H9 (cell line): Measurements from ENCODE around the gene GRIN3B. TPM values are rescaled to one million over a fixed set of nuclear protein-coding genes. Genes with fewer than 3 reads are reported as not detected.

Experiments
- DNase-seq: peaks from one replicate; pipeline ENCODE4 v3.0.0-alpha.2; 2017
- H2AFZ ChIP-seq: one replicate; pipeline ENCODE4 v1.6.1; 2013; ENCODE audit warnings: mild to moderate bottlenecking, low read length, control low read depth, moderate library complexity
- H2AK5ac ChIP-seq: 2 replicates; pipeline ENCODE4 v1.6.1; 2013; ENCODE audit warnings: low read length, control low read depth, mixed read lengths; ENCODE audit not compliant: insufficient read length
- H2BK120ac ChIP-seq: one replicate; pipeline ENCODE4 v1.6.1; 2013; ENCODE audit warnings: low read depth, mild to moderate bottlenecking, low read length, control low read depth, inconsistent platforms; ENCODE audit not compliant: poor library complexity, severe bottlenecking
- H2BK12ac ChIP-seq: 2 replicates; pipeline ENCODE4 v1.6.1; 2013; ENCODE audit warnings: low read length, control low read depth, mixed read lengths, low read depth; ENCODE audit not compliant: insufficient read length
- H2BK15ac ChIP-seq: 2 replicates; pipeline ENCODE4 v1.6.1; 2013; ENCODE audit warnings: low read depth, low read length, control low read depth
- H2BK20ac ChIP-seq: one replicate; pipeline ENCODE4 v1.6.1; 2013; ENCODE audit warnings: low read depth, mild to moderate bottlenecking, low read length, control low read depth, inconsistent platforms; ENCODE audit not compliant: poor library complexity, severe bottlenecking
- H2BK5ac ChIP-seq: 2 replicates; pipeline ENCODE4 v1.6.1; 2013; ENCODE audit warnings: low read length, control low read depth, mixed read lengths; ENCODE audit not compliant: insufficient read length
- H3K14ac ChIP-seq: 2 replicates; pipeline ENCODE4 v1.6.1; 2013; ENCODE audit warnings: low read length, control low read depth; ENCODE audit not compliant: insufficient read depth
- H3K18ac ChIP-seq: 2 replicates; pipeline ENCODE4 v1.6.1; 2013; ENCODE audit warnings: low read depth, mild to moderate bottlenecking, mixed read lengths, low read length, control low read depth; ENCODE audit not compliant: insufficient read length
- H3K23ac ChIP-seq: 2 replicates; pipeline ENCODE4 v1.6.1; 2013; ENCODE audit warnings: low read length, control low read depth, mixed read lengths, low read depth; ENCODE audit not compliant: insufficient read length
- H3K23me2 ChIP-seq: 2 replicates; pipeline ENCODE4 v1.6.1; 2013; ENCODE audit warnings: low read depth, mild to moderate bottlenecking, mixed read lengths, low read length, control low read depth; ENCODE audit not compliant: insufficient read length, poor library complexity, severe bottlenecking
- H3K27ac ChIP-seq: 2 replicates; pipeline ENCODE4 v1.5.1; 2013; ENCODE audit warnings: low read length, control low read depth, mixed read lengths, low read depth; ENCODE audit not compliant: insufficient read length
- H3K27me3 ChIP-seq: 2 replicates; pipeline ENCODE4 v1.6.1; 2013; ENCODE audit warnings: low read length, control low read depth, inconsistent platforms; ENCODE audit not compliant: insufficient read depth
- H3K4ac ChIP-seq: 2 replicates; pipeline ENCODE4 v1.6.1; 2013; ENCODE audit warnings: low read depth, mild to moderate bottlenecking, control low read depth, inconsistent platforms, low read length, moderate library complexity
- H3K4me1 ChIP-seq: 2 replicates; pipeline ENCODE4 v1.6.1; 2013; ENCODE audit warnings: low read length, control low read depth, inconsistent platforms; ENCODE audit not compliant: insufficient read depth
- H3K4me2 ChIP-seq: 2 replicates; pipeline ENCODE4 v1.6.1; 2013; ENCODE audit warnings: low read length, control low read depth, mixed read lengths; ENCODE audit not compliant: insufficient read length, insufficient read depth
- H3K56ac ChIP-seq: 2 replicates; pipeline ENCODE4 v1.6.1; 2013; ENCODE audit warnings: low read depth, mild to moderate bottlenecking, mixed read lengths, low read length, control low read depth; ENCODE audit not compliant: insufficient read length
- H3K79me1 ChIP-seq: 2 replicates; pipeline ENCODE4 v1.6.1; 2013; ENCODE audit warnings: low read depth, mild to moderate bottlenecking, moderate library complexity, low read length, control low read depth, inconsistent platforms; ENCODE audit not compliant: insufficient read depth, poor library complexity, severe bottlenecking
- H3K79me2 ChIP-seq: 2 replicates; pipeline ENCODE4 v1.6.1; 2013; ENCODE audit warnings: low read length, control low read depth, inconsistent platforms; ENCODE audit not compliant: insufficient read depth
- H3K9ac ChIP-seq: 2 replicates; pipeline ENCODE4 v1.6.1; 2013; ENCODE audit warnings: low read length, control low read depth, mixed read lengths; ENCODE audit not compliant: insufficient read length; ENCODE audit errors: extremely low read depth
- H3K9me3 ChIP-seq: one replicate; pipeline ENCODE4 v1.6.1; 2013; ENCODE audit warnings: low read depth, low read length, inconsistent platforms; ENCODE audit not compliant: control insufficient read depth
- H3T11ph ChIP-seq: one replicate; pipeline ENCODE4 v1.6.1; 2013; ENCODE audit warnings: mild to moderate bottlenecking, low read length, control low read depth, inconsistent platforms
- H4K20me1 ChIP-seq: one replicate; pipeline ENCODE4 v1.6.1; 2013; ENCODE audit not compliant: control insufficient read depth, insufficient read length, insufficient read depth
- H4K5ac ChIP-seq: 2 replicates; pipeline ENCODE4 v1.6.1; 2013; ENCODE audit warnings: low read depth, mild to moderate bottlenecking, mixed read lengths, low read length, control low read depth; ENCODE audit not compliant: insufficient read length
- H4K8ac ChIP-seq: replicated peaks from 2 replicates; pipeline ENCODE4 v1.6.1; 2013; ENCODE audit warnings: low read length, control low read depth, mixed read lengths, low read depth; ENCODE audit not compliant: insufficient read length
- H4K91ac ChIP-seq: 2 replicates; pipeline ENCODE4 v1.6.1; 2013; ENCODE audit warnings: low read depth, mild to moderate bottlenecking, moderate library complexity, mixed read lengths, low read length, control low read depth; ENCODE audit not compliant: insufficient read length
- H3K27ac Mint-ChIP-seq, 3 experiments: 2 replicates in 2 of 3; 3 replicates in 1 of 3; pipeline ENCODE4 v1.8.0; 2020 to 2021; ENCODE audit warnings: mixed read lengths in 3 of 3, mild to moderate bottlenecking in 1 of 3, moderate library complexity in 1 of 3
- H3K27me3 Mint-ChIP-seq: 2 replicates; pipeline ENCODE4 v1.8.0; 2021; ENCODE audit warnings: low read depth, mild to moderate bottlenecking, moderate library complexity, mixed read lengths
- H3K36me3 Mint-ChIP-seq, 3 experiments: 2 replicates in 2 of 3; 3 replicates in 1 of 3; pipeline ENCODE4 v1.8.0; 2020 to 2021; ENCODE audit warnings: low read depth in 3 of 3, mixed read lengths in 3 of 3; ENCODE audit not compliant: insufficient read depth in 1 of 3
- H3K4me1 Mint-ChIP-seq, 2 experiments: 2 replicates each; pipeline ENCODE4 v1.8.0; 2020; ENCODE audit warnings: mixed read lengths in 2 of 2
- H3K4me3 Mint-ChIP-seq, 2 experiments: 2 replicates in 1 of 2; 3 replicates in 1 of 2; pipeline ENCODE4 v1.8.0; 2020 to 2021; ENCODE audit warnings: mild to moderate bottlenecking in 2 of 2, mixed read lengths in 2 of 2, moderate library complexity in 1 of 2
- H3K9me3 Mint-ChIP-seq, 2 experiments: 2 replicates in 1 of 2; 3 replicates in 1 of 2; pipeline ENCODE4 v1.8.0; 2020; ENCODE audit warnings: mild to moderate bottlenecking in 2 of 2, mixed read lengths in 2 of 2, moderate library complexity in 1 of 2
- CTCF ChIP-seq: fragments of 200-600 bp; sonication (generic); conservative IDR thresholded peaks from 3 replicates; pipeline ENCODE4 v1.8.0; 2021; ENCODE audit warnings: antibody characterized with exemption, mild to moderate bottlenecking
- WGBS: extraction: QIAGEN DNeasy Blood & Tissue Kit; methylation state at CpG from one replicate; pipeline ENCODE4 v1.1.7; 2013; ENCODE audit warnings: missing lambda C conversion rate, low lambda C conversion rate, mixed read lengths; ENCODE audit not compliant: insufficient read length; ENCODE audit errors: extremely low coverage; 5-methylcytosine and 5-hydroxymethylcytosine counted together
- total RNA-seq: library from RNA; stranded (reverse); gene quantifications from 2 replicates; pipeline ENCODE4 v1.2.1, GENCODE V29; 2021

GRIN3B gene
- total RNA-seq, 1 experiment from 2014 or later: 1.0 TPM

GRCh38 chr19:960020-960419 lies 40.2 kb upstream of the GRIN3B start:
- H3K18ac ChIP-seq: no peak overlapping the region
- H3K9ac ChIP-seq: no peak overlapping the region
- no peaks in the 10 kb centered on the region for H3K27me3 ChIP-seq
- Mint-ChIP-seq H3K9me3 (peaks cover under 1 to 2% of the 10 kb centered on the region in 2 experiments; a peak in 3 of 5 replicates), H3K4me1 (peaks cover 4 to 46% of the 10 kb centered on the region in 2 experiments), H3K27me3 (no peaks in the 10 kb centered on the region), H3K4me3 (no peak overlapping the region), H3K36me3 (peaks cover 14 to 39% (median 27%) of the 10 kb centered on the region in 3 experiments; a peak in 6 of 7 replicates), H3K27ac (no peak overlapping the region; a peak in 1 of 7 replicates)
- H4K8ac ChIP-seq: no peak overlapping the region
- no peak overlapping the region for H3T11ph ChIP-seq
- peak; percentile 56 for TF ChIP-seq CTCF
- WGBS: no CpG with 5 or more reads among the region's 12 CpGs
- no peak overlapping the region for H3K14ac ChIP-seq
- no peak overlapping the region for H4K91ac ChIP-seq
- H4K20me1 ChIP-seq: no peaks in the 10 kb centered on the region
- no peak overlapping the region for H3K4me2 ChIP-seq
- no peaks in the 10 kb centered on the region for H3K4me1 ChIP-seq
- H3K4ac ChIP-seq: no peak overlapping the region
- H2BK15ac ChIP-seq: no peak overlapping the region
- H2BK20ac ChIP-seq: no peak overlapping the region
- H3K27ac ChIP-seq: no peak overlapping the region
- no peak overlapping the region for H2BK12ac ChIP-seq
- no peak overlapping the region for H2AFZ ChIP-seq
- no peak overlapping the region for H2BK120ac ChIP-seq
- no peak overlapping the region for H3K56ac ChIP-seq
- DNase-seq: peak; percentile 78
- H3K9me3 ChIP-seq: no peaks in the 10 kb centered on the region
- no peaks in the 10 kb centered on the region for H3K79me2 ChIP-seq
- no peaks in the 10 kb centered on the region for H3K23me2 ChIP-seq
- no peak overlapping the region for H3K23ac ChIP-seq
- H3K79me1 ChIP-seq: peaks cover 3% of the 10 kb centered on the region
- H2BK5ac ChIP-seq: no peak overlapping the region
- H4K5ac ChIP-seq: no peak overlapping the region
- no peak overlapping the region for H2AK5ac ChIP-seq
